SK-N-MC (cell line): ENCODE measurements around the gene RPIA.
"Not testable (repeated sequence)": the region's sequence is repeated elsewhere in the genome, so short reads cannot be mapped to it uniquely, and the experiment has no call there.

ENCODE experiments used
- DNase-seq: peaks from one replicate; pipeline ENCODE4 v3.0.0-alpha.2; 2011; ENCODE audit warnings: low read depth, low spot score
- H3K27ac ChIP-seq: fragments of 200-600 bp; sonication (generic); 2 replicates; pipeline ENCODE4 v1.5.1; 2016; ENCODE audit warnings: mixed run types
- H3K36me3 ChIP-seq: fragments of 200-600 bp; sonication (generic); 2 replicates; pipeline ENCODE4 v1.6.1; 2017; ENCODE audit warnings: antibody characterized with exemption, low read length, mixed read lengths; ENCODE audit not compliant: insufficient read depth
- H3K4me3 ChIP-seq: fragments of 200-600 bp; sonication (generic); 2 replicates; pipeline ENCODE4 v1.5.1; 2016
- H3K9ac ChIP-seq: fragments of 200-600 bp; sonication (generic); 2 replicates; pipeline ENCODE4 v1.8.0; 2017; ENCODE audit warnings: mixed run types, mixed read lengths; ENCODE audit not compliant: insufficient read length
- H3K9me3 ChIP-seq: fragments of 200-600 bp; sonication (generic); 2 replicates; pipeline ENCODE4 v1.6.1; 2017; ENCODE audit warnings: low read depth, mild to moderate bottlenecking, antibody characterized with exemption, low read length, moderate library complexity, mixed read lengths
- EZH2 ChIP-seq: fragments of 200-600 bp; sonication (generic); IDR thresholded peaks from one replicate; pipeline ENCODE4 v1.6.1; 2017; ENCODE audit warnings: antibody characterized with exemption
- FOXP2 ChIP-seq: optimal IDR thresholded peaks from 2 replicates; pipeline ENCODE3; 2011; ENCODE audit warnings: mild to moderate bottlenecking, moderate library complexity; ENCODE audit not compliant: insufficient read depth; ENCODE audit errors: extremely low read length, control extremely low read depth
- POLR2AphosphoS5 ChIP-seq: IDR thresholded peaks from 2 replicates; pipeline ENCODE4 v1.6.1; 2012; ENCODE audit warnings: mild to moderate bottlenecking, low read depth, low read length, borderline replicate concordance

The RPIA gene

GRCh38 chr2:88753833-88754584 is 62.5 kb downstream of the RPIA start:
- no peak overlapping the region for H3K9ac ChIP-seq
- no peak for DNase-seq
- H3K4me3 ChIP-seq: no peak overlapping the region
- no peak for TF ChIP-seq EZH2
- TF ChIP-seq FOXP2: no peak
- no peak for TF ChIP-seq POLR2AphosphoS5
- H3K36me3 ChIP-seq: peaks cover 15% of the 10 kb centered on the region
- no peaks in the 10 kb centered on the region for H3K9me3 ChIP-seq
- no peak overlapping the region for H3K27ac ChIP-seq

- TF ChIP-seq FOXP2 (no peak), EZH2 (no peak), POLR2AphosphoS5 (no peak)
- Histone ChIP-seq H3K4me3 (no peak overlapping the region), H3K36me3 (peaks cover 15% of the 10 kb centered on the region), H3K9me3 (no peaks in the 10 kb centered on the region), H3K27ac (no peak overlapping the region), H3K9ac (no peak overlapping the region)
- DNase-seq: no peak
These were observed 63.3 kb downstream of the RPIA start for GRCh38 chr2:88754585-88755320.

GRCh38 chr2:88755836-88756235 is 64.4 kb downstream of the RPIA start:
- H3K9me3 ChIP-seq: no peaks in the 10 kb centered on the region
- H3K27ac ChIP-seq: no peak overlapping the region
- no peak for DNase-seq
- TF ChIP-seq EZH2 (no peak), FOXP2 (no peak)
- no peak overlapping the region for H3K9ac ChIP-seq
- peaks cover 13% of the 10 kb centered on the region for H3K36me3 ChIP-seq
- no peak overlapping the region for H3K4me3 ChIP-seq

- Histone ChIP-seq H3K9me3 (no peaks in the 10 kb centered on the region), H3K4me3 (no peak overlapping the region), H3K36me3 (peaks cover under 1% of the 10 kb centered on the region), H3K27ac (no peak overlapping the region), H3K9ac (no peak overlapping the region)
- DNase-seq: no peak
- TF ChIP-seq FOXP2: no peak
- TF ChIP-seq EZH2: no peak
- no peak for TF ChIP-seq POLR2AphosphoS5
These were observed 65.6 kb downstream of the RPIA start for GRCh38 chr2:88757025-88757424.

GRCh38 chr2:88758702-88759101 is 67.2 kb downstream of the RPIA start:
- not testable (repeated sequence) for DNase-seq, H3K9me3 ChIP-seq, H3K4me3 ChIP-seq, H3K36me3 ChIP-seq, H3K9ac ChIP-seq, H3K27ac ChIP-seq

- no peak overlapping the region for H3K4me3 ChIP-seq
- no peak for TF ChIP-seq FOXP2
- no peak for TF ChIP-seq EZH2
- no peak for TF ChIP-seq POLR2AphosphoS5
- no peaks in the 10 kb centered on the region for H3K9me3 ChIP-seq
- no peak overlapping the region for H3K27ac ChIP-seq
- H3K9ac ChIP-seq: no peak overlapping the region
- H3K36me3 ChIP-seq: no peaks in the 10 kb centered on the region
- DNase-seq: no peak
These were observed 69.5 kb downstream of the RPIA start for GRCh38 chr2:88760819-88761598.

GRCh38 chr2:88764141-88764849 is 72.8 kb downstream of the RPIA start:
- no peak overlapping the region for H3K4me3 ChIP-seq
- no peak overlapping the region for H3K9ac ChIP-seq
- no peaks in the 10 kb centered on the region for H3K36me3 ChIP-seq
- H3K9me3 ChIP-seq: no peaks in the 10 kb centered on the region
- H3K27ac ChIP-seq: no peak overlapping the region
- TF ChIP-seq FOXP2 (no peak), POLR2AphosphoS5 (no peak), EZH2 (no peak)
- DNase-seq: no peak

GRCh38 chr2:88764850-88765153 is 73.3 kb downstream of the RPIA start:
- H3K9ac ChIP-seq: no peak overlapping the region
- no peak overlapping the region for H3K4me3 ChIP-seq
- DNase-seq: no peak

More at GRCh38 chr2:88764850-88765153, 73.3 kb downstream of the RPIA start:
- Histone ChIP-seq H3K9me3 (no peaks in the 10 kb centered on the region), H3K27ac (no peak overlapping the region), H3K36me3 (no peaks in the 10 kb centered on the region)
- TF ChIP-seq POLR2AphosphoS5: no peak
- no peak for TF ChIP-seq EZH2
- no peak for TF ChIP-seq FOXP2
